GM23338 (cell line): ENCODE data around the gene DAND5.

ENCODE experiments used
- ETS1 ChIP-seq: IDR thresholded peaks from 2 replicates; pipeline ENCODE4 v1.6.1; 2016; ENCODE audit warnings: antibody characterized with exemption
- EZH2 ChIP-seq: fragments of 200-600 bp; sonication (generic); IDR thresholded peaks from one replicate; pipeline ENCODE4 v1.8.0; 2017; ENCODE audit warnings: antibody characterized with exemption, mild to moderate bottlenecking, low read depth; ENCODE audit not compliant: unreplicated experiment
- EZH2phosphoT487 ChIP-seq: fragments of 200-600 bp; sonication (generic); IDR thresholded peaks from one replicate; pipeline ENCODE4 v1.8.1; 2018; ENCODE audit warnings: antibody characterized with exemption; ENCODE audit not compliant: unreplicated experiment
- JUNB ChIP-seq: IDR thresholded peaks from one replicate; pipeline ENCODE4 v1.6.1; 2016; ENCODE audit warnings: antibody characterized with exemption; ENCODE audit not compliant: unreplicated experiment
- NANOG ChIP-seq: IDR thresholded peaks from 2 replicates; pipeline ENCODE4 v1.6.1; 2016; ENCODE audit warnings: antibody characterized with exemption, borderline replicate concordance
- POLR2AphosphoS5 ChIP-seq: IDR thresholded peaks from 2 replicates; pipeline ENCODE4 v1.6.1; 2016; ENCODE audit warnings: antibody characterized with exemption, low read depth
- ZNF114 ChIP-seq: fragments of 250-450 bp; sonication (Bioruptor Pico); IDR thresholded peaks from 2 replicates; pipeline ENCODE4 v1.5.0; 2020; ENCODE audit warnings: mild to moderate bottlenecking, moderate library complexity
- TF ChIP-seq, protein P1 (sequence below), 2 experiments: fragments of 200-600 bp in 1 of 2; sonication (generic) in 1 of 2; conservative IDR thresholded peaks; 2 replicates each; pipeline versions ENCODE4 v1.5.1 to v1.6.1; 2016 to 2017; ENCODE audit warnings: antibody characterized with exemption in 2 of 2, low read depth in 2 of 2, mild to moderate bottlenecking in 2 of 2, moderate library complexity in 1 of 2
- TF ChIP-seq, protein P2 (sequence below): IDR thresholded peaks from one replicate; pipeline ENCODE4 v1.6.1; 2018; ENCODE audit warnings: antibody characterized with exemption; ENCODE audit not compliant: unreplicated experiment

- TF ChIP-seq, protein P1, sequence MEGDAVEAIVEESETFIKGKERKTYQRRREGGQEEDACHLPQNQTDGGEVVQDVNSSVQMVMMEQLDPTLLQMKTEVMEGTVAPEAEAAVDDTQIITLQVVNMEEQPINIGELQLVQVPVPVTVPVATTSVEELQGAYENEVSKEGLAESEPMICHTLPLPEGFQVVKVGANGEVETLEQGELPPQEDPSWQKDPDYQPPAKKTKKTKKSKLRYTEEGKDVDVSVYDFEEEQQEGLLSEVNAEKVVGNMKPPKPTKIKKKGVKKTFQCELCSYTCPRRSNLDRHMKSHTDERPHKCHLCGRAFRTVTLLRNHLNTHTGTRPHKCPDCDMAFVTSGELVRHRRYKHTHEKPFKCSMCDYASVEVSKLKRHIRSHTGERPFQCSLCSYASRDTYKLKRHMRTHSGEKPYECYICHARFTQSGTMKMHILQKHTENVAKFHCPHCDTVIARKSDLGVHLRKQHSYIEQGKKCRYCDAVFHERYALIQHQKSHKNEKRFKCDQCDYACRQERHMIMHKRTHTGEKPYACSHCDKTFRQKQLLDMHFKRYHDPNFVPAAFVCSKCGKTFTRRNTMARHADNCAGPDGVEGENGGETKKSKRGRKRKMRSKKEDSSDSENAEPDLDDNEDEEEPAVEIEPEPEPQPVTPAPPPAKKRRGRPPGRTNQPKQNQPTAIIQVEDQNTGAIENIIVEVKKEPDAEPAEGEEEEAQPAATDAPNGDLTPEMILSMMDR (conservative IDR thresholded peaks at IDR 0.05; ENCODE audit: low read depth in 2 of 2), result 0 out of 4 replicates have a peak, but pooled peaks of 1 of the 2 experiments have one; percentile 1
- TF ChIP-seq ETS1, result no peak
- TF ChIP-seq EZH2, result no peak
- TF ChIP-seq POLR2AphosphoS5, result no peak
- no peak for TF ChIP-seq ZNF114
- no peak for TF ChIP-seq EZH2phosphoT487
- TF ChIP-seq, protein P2, sequence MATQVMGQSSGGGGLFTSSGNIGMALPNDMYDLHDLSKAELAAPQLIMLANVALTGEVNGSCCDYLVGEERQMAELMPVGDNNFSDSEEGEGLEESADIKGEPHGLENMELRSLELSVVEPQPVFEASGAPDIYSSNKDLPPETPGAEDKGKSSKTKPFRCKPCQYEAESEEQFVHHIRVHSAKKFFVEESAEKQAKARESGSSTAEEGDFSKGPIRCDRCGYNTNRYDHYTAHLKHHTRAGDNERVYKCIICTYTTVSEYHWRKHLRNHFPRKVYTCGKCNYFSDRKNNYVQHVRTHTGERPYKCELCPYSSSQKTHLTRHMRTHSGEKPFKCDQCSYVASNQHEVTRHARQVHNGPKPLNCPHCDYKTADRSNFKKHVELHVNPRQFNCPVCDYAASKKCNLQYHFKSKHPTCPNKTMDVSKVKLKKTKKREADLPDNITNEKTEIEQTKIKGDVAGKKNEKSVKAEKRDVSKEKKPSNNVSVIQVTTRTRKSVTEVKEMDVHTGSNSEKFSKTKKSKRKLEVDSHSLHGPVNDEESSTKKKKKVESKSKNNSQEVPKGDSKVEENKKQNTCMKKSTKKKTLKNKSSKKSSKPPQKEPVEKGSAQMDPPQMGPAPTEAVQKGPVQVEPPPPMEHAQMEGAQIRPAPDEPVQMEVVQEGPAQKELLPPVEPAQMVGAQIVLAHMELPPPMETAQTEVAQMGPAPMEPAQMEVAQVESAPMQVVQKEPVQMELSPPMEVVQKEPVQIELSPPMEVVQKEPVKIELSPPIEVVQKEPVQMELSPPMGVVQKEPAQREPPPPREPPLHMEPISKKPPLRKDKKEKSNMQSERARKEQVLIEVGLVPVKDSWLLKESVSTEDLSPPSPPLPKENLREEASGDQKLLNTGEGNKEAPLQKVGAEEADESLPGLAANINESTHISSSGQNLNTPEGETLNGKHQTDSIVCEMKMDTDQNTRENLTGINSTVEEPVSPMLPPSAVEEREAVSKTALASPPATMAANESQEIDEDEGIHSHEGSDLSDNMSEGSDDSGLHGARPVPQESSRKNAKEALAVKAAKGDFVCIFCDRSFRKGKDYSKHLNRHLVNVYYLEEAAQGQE, result no peak
- TF ChIP-seq NANOG, result no peak
- no peak for TF ChIP-seq JUNB
Measured at GRCh38 chr19:13007292-13008045, 38.1 kb downstream of the DAND5 start.
